ENCODE results near the gene DUSP3. TPM values are rescaled to one million over a fixed set of nuclear protein-coding genes. Genes with fewer than 3 reads are reported as not detected.

DUSP3 gene
- total RNA-seq, 4 donors from 2014 or later: 37.1 to 120 (median 87.1) TPM

- Histone ChIP-seq H3K4me1 (peaks cover 0 to 16% (median 5%) of the 10 kb centered on the region in 4 donors), H3K9me3 (no peaks in the 10 kb centered on the region), H3K4me3 (peak within 1 kb of the TSS; percentile 96 to 100 (median 100)), H3K27ac (peak within 1 kb of the TSS; percentile 90 to 100 (median 98)), H3K36me3 (peaks cover 0 to 11% (median 0%) of the 10 kb centered on the region in 3 donors), H3K27me3 (no peaks in the 10 kb centered on the region)
- TF ChIP-seq POLR2A (IDR thresholded peaks at IDR 0.05): no peak
- TF ChIP-seq CTCF (IDR thresholded peaks at IDR 0.05): no peak
- no peak for DNase-seq
Measured at GRCh38 chr17:43780135-43780534, 1.4 kb upstream of the DUSP3 start, which contains the start of gene CFAP97D1. CFAP97D1 (plus strand) TSS chr17:43780435; CDS start chr17:43780463, 28 bp downstream.

GRCh38 chr17:43779145-43780125 is 658 bp upstream of the DUSP3 start:
- no peaks in the 10 kb centered on the region for H3K27me3 ChIP-seq
- H3K27ac ChIP-seq: peak overlapping the region; percentile 90 to 100 (median 98)
- no peaks in the 10 kb centered on the region for H3K9me3 ChIP-seq
- peaks cover 0 to 16% (median 5%) of the 10 kb centered on the region in 4 donors for H3K4me1 ChIP-seq
- peak overlapping the region; percentile 96 to 100 (median 100) for H3K4me3 ChIP-seq
- DNase-seq: peak in 1 of 3 donors; percentile 42
- TF ChIP-seq CTCF (IDR thresholded peaks at IDR 0.05) (peak in 1 of 6 experiments; percentile 19), POLR2A (IDR thresholded peaks at IDR 0.05) (peak in 1 of 2 donors; percentile 19)
- peaks cover 0 to 18% (median 0%) of the 10 kb centered on the region in 3 donors for H3K36me3 ChIP-seq

GRCh38 chr17:43774304-43775250 is 4.2 kb downstream of the DUSP3 start:
- Histone ChIP-seq H3K27me3 (no peaks in the 10 kb centered on the region), H3K36me3 (peaks cover 0 to 63% (median 0%) of the 10 kb centered on the region in 3 donors), H3K4me1 (peaks cover 0 to 19% (median 3%) of the 10 kb centered on the region in 4 donors), H3K4me3 (no peak overlapping the region), H3K9me3 (no peaks in the 10 kb centered on the region), H3K27ac (no peak overlapping the region)
- no peak for TF ChIP-seq POLR2A (IDR thresholded peaks at IDR 0.05)
- no peak for DNase-seq

DNA sequence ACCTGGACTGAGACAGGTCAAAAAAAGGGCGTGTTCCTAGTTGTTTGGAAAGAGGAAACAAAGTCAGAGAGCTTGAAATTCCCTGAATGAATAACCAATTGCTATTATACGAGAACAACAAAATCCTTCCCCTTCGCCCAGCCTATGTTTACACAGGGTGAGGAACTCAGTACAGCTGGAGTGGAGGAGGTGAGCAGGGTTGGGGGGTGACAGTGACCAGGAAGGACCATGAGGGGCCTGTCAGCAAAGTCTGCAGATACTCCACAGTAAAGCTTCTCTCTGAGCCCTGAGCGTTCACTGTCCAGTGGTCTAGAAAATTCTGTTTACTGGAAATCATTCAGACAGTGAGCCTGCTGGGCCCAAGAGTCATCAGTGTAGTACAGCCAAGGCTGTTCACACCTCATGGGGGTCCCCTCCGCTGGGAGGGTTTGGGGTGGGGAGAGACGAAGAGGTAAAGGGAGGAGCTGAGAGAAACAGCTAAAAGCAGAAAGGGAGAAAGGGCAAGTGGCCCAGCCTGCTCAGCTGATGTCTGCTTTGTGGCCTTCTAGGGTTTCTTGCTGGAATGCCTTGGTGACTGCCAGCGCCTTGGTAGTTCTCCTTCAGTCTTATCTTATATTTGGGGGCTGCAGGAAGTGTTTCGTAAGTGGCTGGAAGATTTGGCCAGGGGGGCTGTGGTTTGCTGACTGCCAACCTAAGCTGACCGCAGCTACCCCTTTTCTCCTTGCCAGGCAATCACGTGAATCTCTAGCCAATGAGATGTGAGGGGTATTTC is 5.7 kb downstream of the DUSP3 start:
- Histone ChIP-seq H3K36me3 (peaks cover 0 to 77% (median 0%) of the 10 kb centered on the region in 3 donors), H3K4me1 (peaks cover 0 to 14% (median 0%) of the 10 kb centered on the region in 4 donors), H3K4me3 (no peak overlapping the region), H3K9me3 (no peaks in the 10 kb centered on the region), H3K27me3 (no peaks in the 10 kb centered on the region), H3K27ac (no peak overlapping the region)
- TF ChIP-seq POLR2A (IDR thresholded peaks at IDR 0.05): no peak
- TF ChIP-seq CTCF (IDR thresholded peaks at IDR 0.05): no peak
- DNase-seq: no peak

DNA sequence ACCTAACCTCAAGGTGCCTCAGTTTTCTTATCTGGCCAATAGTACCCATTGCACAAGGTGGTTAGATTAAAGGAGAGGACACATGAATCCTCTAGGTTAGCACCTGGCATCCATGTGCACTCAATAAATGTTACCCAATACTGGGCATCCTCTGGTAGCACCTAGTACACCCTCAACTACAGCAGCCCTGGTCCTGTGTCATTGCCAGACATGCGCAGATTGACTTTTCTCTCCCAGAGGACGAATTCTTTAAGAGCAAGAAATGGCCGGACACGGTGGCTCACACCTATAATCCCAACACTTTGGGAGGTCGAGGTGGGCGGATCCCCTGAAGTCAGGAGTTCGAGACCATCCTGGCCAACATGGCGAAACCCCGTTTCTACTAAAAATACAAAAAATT is 7.3 kb downstream of the DUSP3 start:
- peaks cover 0 to 10% (median 0%) of the 10 kb centered on the region in 4 donors for H3K4me1 ChIP-seq
- no peak overlapping the region for H3K4me3 ChIP-seq
- H3K9me3 ChIP-seq: no peaks in the 10 kb centered on the region
- H3K27me3 ChIP-seq: no peaks in the 10 kb centered on the region
- H3K36me3 ChIP-seq: peaks cover 0 to 75% (median 0%) of the 10 kb centered on the region in 3 donors
- no peak for DNase-seq
- no peak for TF ChIP-seq POLR2A (IDR thresholded peaks at IDR 0.05)
- no peak for TF ChIP-seq CTCF (IDR thresholded peaks at IDR 0.05)
- no peak overlapping the region for H3K27ac ChIP-seq

Data from Peyer's patch (tissue), 4 donors.